ENCODE measurements around the gene SNAI3. TPM values are rescaled to one million over a fixed set of nuclear protein-coding genes. Genes with fewer than 3 reads are reported as not detected.

Gene SNAI3
- total and polyA plus RNA-seq, 10 donors = 4.8 to 7.8 (median 6.4) TPM

GRCh38 chr16:88680554-88681083 is 5.7 kb downstream of the SNAI3 start:
- DNase-seq = no peak
- intact Hi-C loops (cut with DNase I; ENCODE audit: low total_unique reads) = no loop called here
- Histone ChIP-seq H3K27ac (peak overlapping the region in 4 of 8 donors; percentile 90 to 97 (median 92)), H3K4me3 (peak overlapping the region in 1 of 8 donors; percentile 62), H3K36me3 (peaks cover 0 to 48% (median 15%) of the 10 kb centered on the region in 6 donors), H3K9me3 (no peaks in the 10 kb centered on the region), H3K27me3 (replicated peaks in 1 of 7) (peaks cover 0 to 57% (median 16%) of the 10 kb centered on the region in 7 donors), H3K4me1 (peaks cover 24 to 60% (median 48%) of the 10 kb centered on the region in 6 donors)
- TF ChIP-seq, protein P1, sequence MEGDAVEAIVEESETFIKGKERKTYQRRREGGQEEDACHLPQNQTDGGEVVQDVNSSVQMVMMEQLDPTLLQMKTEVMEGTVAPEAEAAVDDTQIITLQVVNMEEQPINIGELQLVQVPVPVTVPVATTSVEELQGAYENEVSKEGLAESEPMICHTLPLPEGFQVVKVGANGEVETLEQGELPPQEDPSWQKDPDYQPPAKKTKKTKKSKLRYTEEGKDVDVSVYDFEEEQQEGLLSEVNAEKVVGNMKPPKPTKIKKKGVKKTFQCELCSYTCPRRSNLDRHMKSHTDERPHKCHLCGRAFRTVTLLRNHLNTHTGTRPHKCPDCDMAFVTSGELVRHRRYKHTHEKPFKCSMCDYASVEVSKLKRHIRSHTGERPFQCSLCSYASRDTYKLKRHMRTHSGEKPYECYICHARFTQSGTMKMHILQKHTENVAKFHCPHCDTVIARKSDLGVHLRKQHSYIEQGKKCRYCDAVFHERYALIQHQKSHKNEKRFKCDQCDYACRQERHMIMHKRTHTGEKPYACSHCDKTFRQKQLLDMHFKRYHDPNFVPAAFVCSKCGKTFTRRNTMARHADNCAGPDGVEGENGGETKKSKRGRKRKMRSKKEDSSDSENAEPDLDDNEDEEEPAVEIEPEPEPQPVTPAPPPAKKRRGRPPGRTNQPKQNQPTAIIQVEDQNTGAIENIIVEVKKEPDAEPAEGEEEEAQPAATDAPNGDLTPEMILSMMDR (IDR thresholded peaks at IDR 0.05 in 8 of 11, conservative IDR thresholded peaks at IDR 0.05 in 3 of 11) = no peak
- no peak for TF ChIP-seq POLR2A (IDR thresholded peaks at IDR 0.05)
- no peak for TF ChIP-seq POLR2AphosphoS5 (IDR thresholded peaks at IDR 0.05)
- 82 to 92% (median 83%) methylated on average over 5 of the region's 5 CpGs for WGBS, 5 donors

DNA sequence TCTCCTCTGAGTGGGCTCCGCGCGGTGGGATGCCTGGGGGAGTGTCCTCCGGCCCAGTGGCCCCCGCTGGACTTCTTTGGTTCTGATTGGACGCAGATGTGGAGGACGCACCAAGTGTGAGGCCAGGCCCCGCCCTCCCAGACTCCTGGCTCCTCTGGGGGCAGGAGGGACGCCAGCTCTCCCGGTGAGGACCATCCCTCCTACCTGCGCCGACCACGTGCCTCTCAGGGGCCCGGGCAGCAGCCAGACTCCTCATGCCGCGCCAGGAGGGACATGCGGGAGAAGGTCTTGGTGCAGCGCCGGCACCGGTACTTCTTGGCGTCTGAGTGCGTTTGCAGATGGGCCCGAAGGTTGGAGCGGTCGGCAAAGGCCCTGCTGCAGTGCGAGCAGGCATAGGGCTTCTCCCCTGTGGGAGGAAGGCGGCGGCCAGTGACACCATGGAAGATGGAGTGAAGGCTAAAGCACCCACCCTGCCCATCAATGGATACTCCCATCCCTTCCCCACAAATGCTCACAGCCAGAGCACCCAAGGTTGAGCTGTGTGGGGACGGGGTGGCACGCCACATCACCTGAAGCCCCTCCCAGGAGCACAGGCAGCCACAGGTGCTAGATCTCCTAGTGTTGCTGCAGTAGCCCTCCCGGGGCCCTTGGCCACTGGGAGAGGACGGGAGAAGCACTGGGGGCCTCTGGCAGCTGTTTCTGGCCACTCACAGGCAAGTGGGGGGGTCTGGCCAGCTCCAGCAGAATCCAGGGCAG is 7.9 kb downstream of the SNAI3 start:
- 57 to 89% (median 81%) methylated on average over 25 to 32 of the region's 32 CpGs for WGBS, 5 donors
- intact Hi-C loops (cut with DNase I; ENCODE audit: low total_unique reads) = no loop called here
- DNase-seq = peak; percentile 76

GRCh38 chr16:88677721-88678120 is 8.6 kb downstream of the SNAI3 start:
- Histone ChIP-seq H3K4me3 (no peak overlapping the region), H3K36me3 (peaks cover 0 to 68% (median 15%) of the 10 kb centered on the region in 6 donors), H3K9me3 (no peaks in the 10 kb centered on the region), H3K27me3 (replicated peaks in 1 of 7) (peaks cover 0 to 40% (median 7%) of the 10 kb centered on the region in 7 donors), H3K4me1 (peaks cover 18 to 31% (median 29%) of the 10 kb centered on the region in 6 donors), H3K27ac (no peak overlapping the region)
- DNase-seq = no peak
- intact Hi-C loops (cut with DNase I; ENCODE audit: low total_unique reads) = no loop called here
- TF ChIP-seq POLR2A (IDR thresholded peaks at IDR 0.05) (no peak), POLR2AphosphoS5 (IDR thresholded peaks at IDR 0.05) (no peak)
- TF ChIP-seq, protein P1 (IDR thresholded peaks at IDR 0.05 in 8 of 11, conservative IDR thresholded peaks at IDR 0.05 in 3 of 11) = no peak
- 72 to 90% (median 86%) methylated on average over 8 to 13 of the region's 13 CpGs for WGBS, 5 donors

More for the DNA sequence above, 7.9 kb downstream of the SNAI3 start:
- Histone ChIP-seq H3K27me3 (replicated peaks in 1 of 7) (peaks cover 0 to 40% (median 7%) of the 10 kb centered on the region in 7 donors), H3K36me3 (peaks cover 0 to 68% (median 15%) of the 10 kb centered on the region in 6 donors), H3K9me3 (no peaks in the 10 kb centered on the region), H3K27ac (no peak overlapping the region), H3K4me1 (peaks cover 18 to 38% (median 32%) of the 10 kb centered on the region in 6 donors), H3K4me3 (no peak overlapping the region)
- no peak for TF ChIP-seq POLR2AphosphoS5 (IDR thresholded peaks at IDR 0.05)
- TF ChIP-seq POLR2A (IDR thresholded peaks at IDR 0.05) = no peak
- TF ChIP-seq, protein P1 (IDR thresholded peaks at IDR 0.05 in 8 of 11, conservative IDR thresholded peaks at IDR 0.05 in 3 of 11) = no peak

All from spleen (tissue), 11 donors.